Osteocyte (in vitro differentiated cells): ENCODE results near the gene ZFTA. TPM values are rescaled to one million over a fixed set of nuclear protein-coding genes. Genes with fewer than 3 reads are reported as not detected.

Experiments
- DNase-seq: peaks from one replicate; pipeline ENCODE4 v3.0.0; 2021; ENCODE audit warnings: mixed read lengths; ENCODE audit not compliant: unreplicated experiment; ENCODE audit errors: extremely low spot score
- H3K27ac Mint-ChIP-seq: one replicate; pipeline ENCODE4 v1.8.0; 2021; ENCODE audit warnings: mild to moderate bottlenecking, mixed read lengths; ENCODE audit not compliant: unreplicated experiment
- H3K27me3 Mint-ChIP-seq: one replicate; pipeline ENCODE4 v1.8.0; 2021; ENCODE audit warnings: mixed read lengths; ENCODE audit not compliant: unreplicated experiment
- H3K36me3 Mint-ChIP-seq: one replicate; pipeline ENCODE4 v1.8.0; 2021; ENCODE audit warnings: mixed read lengths; ENCODE audit not compliant: unreplicated experiment
- H3K4me1 Mint-ChIP-seq: one replicate; pipeline ENCODE4 v1.8.0; 2021; ENCODE audit warnings: mixed read lengths; ENCODE audit not compliant: unreplicated experiment
- H3K4me3 Mint-ChIP-seq: one replicate; pipeline ENCODE4 v1.8.0; 2021; ENCODE audit warnings: mild to moderate bottlenecking, moderate library complexity, mixed read lengths; ENCODE audit not compliant: unreplicated experiment
- H3K9me3 Mint-ChIP-seq: one replicate; pipeline ENCODE4 v1.8.0; 2021; ENCODE audit warnings: mixed read lengths; ENCODE audit not compliant: unreplicated experiment
- CTCF ChIP-seq: fragments of 200-600 bp; sonication (generic); IDR thresholded peaks from 2 replicates; pipeline ENCODE4 v1.5.0; 2021; ENCODE audit warnings: antibody characterized with exemption, mild to moderate bottlenecking, moderate library complexity
- total RNA-seq: library from RNA; stranded (reverse); gene quantifications from 2 replicates; pipeline ENCODE4 v1.2.1, GENCODE V29; 2021

The ZFTA gene
- total RNA-seq, 1 donor from 2014 or later = 32.1 TPM

GRCh38 chr11:63729326-63729725 is 39.2 kb downstream of the ZFTA start:
- peaks cover 9% of the 10 kb centered on the region for H3K4me1 Mint-ChIP-seq
- H3K27ac Mint-ChIP-seq = no peak overlapping the region
- H3K4me3 Mint-ChIP-seq = no peak overlapping the region
- peaks cover 2% of the 10 kb centered on the region for H3K36me3 Mint-ChIP-seq
- H3K9me3 Mint-ChIP-seq = no peaks in the 10 kb centered on the region
- no peak for DNase-seq
- no peaks in the 10 kb centered on the region for H3K27me3 Mint-ChIP-seq
- TF ChIP-seq CTCF = no peak

- Mint-ChIP-seq H3K9me3 (no peaks in the 10 kb centered on the region), H3K4me3 (no peak overlapping the region), H3K4me1 (peaks cover 12% of the 10 kb centered on the region), H3K27ac (no peak overlapping the region), H3K36me3 (peaks cover 8% of the 10 kb centered on the region), H3K27me3 (no peaks in the 10 kb centered on the region)
- no peak for TF ChIP-seq CTCF
- no peak for DNase-seq
These were observed 48.0 kb downstream of the ZFTA start for GRCh38 chr11:63720611-63721010.

- TF ChIP-seq CTCF = no peak
- Mint-ChIP-seq H3K9me3 (no peaks in the 10 kb centered on the region), H3K4me1 (peaks cover 10% of the 10 kb centered on the region), H3K4me3 (no peak overlapping the region), H3K27me3 (no peaks in the 10 kb centered on the region), H3K36me3 (peaks cover 8% of the 10 kb centered on the region), H3K27ac (no peak overlapping the region)
- DNase-seq = no peak
These were observed 48.6 kb downstream of the ZFTA start for GRCh38 chr11:63719987-63720386.

- peaks cover 11% of the 10 kb centered on the region for H3K36me3 Mint-ChIP-seq
- no peak overlapping the region for H3K4me3 Mint-ChIP-seq
- TF ChIP-seq CTCF = no peak
- DNase-seq = no peak
- H3K9me3 Mint-ChIP-seq = no peaks in the 10 kb centered on the region
- peaks cover 10% of the 10 kb centered on the region for H3K4me1 Mint-ChIP-seq
- no peaks in the 10 kb centered on the region for H3K27me3 Mint-ChIP-seq
- H3K27ac Mint-ChIP-seq = no peak overlapping the region
These were observed 49.6 kb downstream of the ZFTA start for GRCh38 chr11:63719001-63719400.

Other genes with a start within 250 kb of the ZFTA start
- 7.3 and 8.5 TPM in 2 replicates for gene PLAAT4, start 232.0 kb downstream of the ZFTA start, total RNA-seq
- not detected in 2 replicates for gene PLAAT2, start 205.4 kb downstream of the ZFTA start, total RNA-seq
- gene PLAAT3, start 154.3 kb downstream of the ZFTA start, total RNA-seq = 19.0 and 20.0 TPM in 2 replicates
- 96.9 and 107 TPM in 2 replicates for gene ATL3, start 97.4 kb downstream of the ZFTA start, total RNA-seq
- gene RTN3, start 87.3 kb downstream of the ZFTA start, total RNA-seq = 109 and 117 TPM in 2 replicates
- 32.1 and 33.5 TPM in 2 replicates for gene SPINDOC, start 44.7 kb upstream of the ZFTA start, total RNA-seq
- 31.8 and 33.4 TPM in 2 replicates for gene MARK2, start 70.3 kb upstream of the ZFTA start, total RNA-seq
- 2.5 and 2.6 TPM in 2 replicates for gene RCOR2, start 148.4 kb upstream of the ZFTA start, total RNA-seq
- 24.0 and 28.1 TPM in 2 replicates for gene NAA40, start 170.2 kb upstream of the ZFTA start, total RNA-seq
- 253 and 265 TPM in 2 replicates for gene COX8A, start 205.8 kb upstream of the ZFTA start, total RNA-seq
- gene OTUB1, start 217.7 kb upstream of the ZFTA start, total RNA-seq = 66.2 and 71.4 TPM in 2 replicates